Neural cell (in vitro differentiated cells): ENCODE data around the gene ARHGEF40.

Source experiments
- TF ChIP-seq, protein P1 (sequence below): fragments of 450-650 bp; IDR thresholded peaks from 2 replicates; pipeline ENCODE4 v1.5.1; 2014; ENCODE audit warnings: antibody characterized with exemption, mild to moderate bottlenecking, moderate library complexity; ENCODE audit not compliant: poor library complexity, severe bottlenecking
- TF ChIP-seq, protein P2 (sequence below): IDR thresholded peaks from 2 replicates; pipeline ENCODE4 v1.6.1; 2012; ENCODE audit warnings: borderline replicate concordance

DNA sequence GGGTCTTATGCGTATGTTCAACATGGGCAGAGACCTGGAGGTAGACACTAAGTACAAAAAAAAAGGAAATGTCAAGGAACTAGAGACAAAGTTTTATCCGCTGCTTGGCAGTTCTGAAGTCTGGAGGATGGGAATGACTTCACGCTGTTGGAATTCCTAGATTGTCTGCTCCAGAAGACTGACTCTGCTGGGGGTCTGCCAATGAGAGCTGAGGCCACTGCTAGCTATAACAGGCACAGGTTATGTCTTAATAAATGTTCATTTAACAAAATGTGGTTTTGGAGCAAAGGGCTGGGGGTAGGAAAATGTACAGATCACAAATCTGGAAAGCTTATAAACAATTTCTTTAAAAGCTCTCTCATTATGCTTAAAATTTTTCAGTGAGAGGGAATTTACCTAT, 6.6 kb upstream of the ARHGEF40 start:
- TF ChIP-seq, protein P1, sequence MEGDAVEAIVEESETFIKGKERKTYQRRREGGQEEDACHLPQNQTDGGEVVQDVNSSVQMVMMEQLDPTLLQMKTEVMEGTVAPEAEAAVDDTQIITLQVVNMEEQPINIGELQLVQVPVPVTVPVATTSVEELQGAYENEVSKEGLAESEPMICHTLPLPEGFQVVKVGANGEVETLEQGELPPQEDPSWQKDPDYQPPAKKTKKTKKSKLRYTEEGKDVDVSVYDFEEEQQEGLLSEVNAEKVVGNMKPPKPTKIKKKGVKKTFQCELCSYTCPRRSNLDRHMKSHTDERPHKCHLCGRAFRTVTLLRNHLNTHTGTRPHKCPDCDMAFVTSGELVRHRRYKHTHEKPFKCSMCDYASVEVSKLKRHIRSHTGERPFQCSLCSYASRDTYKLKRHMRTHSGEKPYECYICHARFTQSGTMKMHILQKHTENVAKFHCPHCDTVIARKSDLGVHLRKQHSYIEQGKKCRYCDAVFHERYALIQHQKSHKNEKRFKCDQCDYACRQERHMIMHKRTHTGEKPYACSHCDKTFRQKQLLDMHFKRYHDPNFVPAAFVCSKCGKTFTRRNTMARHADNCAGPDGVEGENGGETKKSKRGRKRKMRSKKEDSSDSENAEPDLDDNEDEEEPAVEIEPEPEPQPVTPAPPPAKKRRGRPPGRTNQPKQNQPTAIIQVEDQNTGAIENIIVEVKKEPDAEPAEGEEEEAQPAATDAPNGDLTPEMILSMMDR, result no peak
- TF ChIP-seq, protein P2, sequence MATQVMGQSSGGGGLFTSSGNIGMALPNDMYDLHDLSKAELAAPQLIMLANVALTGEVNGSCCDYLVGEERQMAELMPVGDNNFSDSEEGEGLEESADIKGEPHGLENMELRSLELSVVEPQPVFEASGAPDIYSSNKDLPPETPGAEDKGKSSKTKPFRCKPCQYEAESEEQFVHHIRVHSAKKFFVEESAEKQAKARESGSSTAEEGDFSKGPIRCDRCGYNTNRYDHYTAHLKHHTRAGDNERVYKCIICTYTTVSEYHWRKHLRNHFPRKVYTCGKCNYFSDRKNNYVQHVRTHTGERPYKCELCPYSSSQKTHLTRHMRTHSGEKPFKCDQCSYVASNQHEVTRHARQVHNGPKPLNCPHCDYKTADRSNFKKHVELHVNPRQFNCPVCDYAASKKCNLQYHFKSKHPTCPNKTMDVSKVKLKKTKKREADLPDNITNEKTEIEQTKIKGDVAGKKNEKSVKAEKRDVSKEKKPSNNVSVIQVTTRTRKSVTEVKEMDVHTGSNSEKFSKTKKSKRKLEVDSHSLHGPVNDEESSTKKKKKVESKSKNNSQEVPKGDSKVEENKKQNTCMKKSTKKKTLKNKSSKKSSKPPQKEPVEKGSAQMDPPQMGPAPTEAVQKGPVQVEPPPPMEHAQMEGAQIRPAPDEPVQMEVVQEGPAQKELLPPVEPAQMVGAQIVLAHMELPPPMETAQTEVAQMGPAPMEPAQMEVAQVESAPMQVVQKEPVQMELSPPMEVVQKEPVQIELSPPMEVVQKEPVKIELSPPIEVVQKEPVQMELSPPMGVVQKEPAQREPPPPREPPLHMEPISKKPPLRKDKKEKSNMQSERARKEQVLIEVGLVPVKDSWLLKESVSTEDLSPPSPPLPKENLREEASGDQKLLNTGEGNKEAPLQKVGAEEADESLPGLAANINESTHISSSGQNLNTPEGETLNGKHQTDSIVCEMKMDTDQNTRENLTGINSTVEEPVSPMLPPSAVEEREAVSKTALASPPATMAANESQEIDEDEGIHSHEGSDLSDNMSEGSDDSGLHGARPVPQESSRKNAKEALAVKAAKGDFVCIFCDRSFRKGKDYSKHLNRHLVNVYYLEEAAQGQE, result no peak
